GM21447 (cell line): ENCODE measurements around the gene TRIM37.
"Not testable (repeated sequence)": the region's sequence is repeated elsewhere in the genome, so short reads cannot be mapped to it uniquely, and the experiment has no call there.

Experiments used
- ATAC-seq: cut with Tn5 transposase; IDR thresholded peaks from one replicate; pipeline ENCODE4 v1.9.1; 2021; ENCODE audit not compliant: unreplicated experiment

TRIM37 gene

GRCh38 chr17:58956997-58957724 lies 149.5 kb downstream of the TRIM37 start:
- ATAC-seq: no peak

GRCh38 chr17:58954358-58954757 lies 152.3 kb downstream of the TRIM37 start:
- not testable (repeated sequence) for ATAC-seq

DNA sequence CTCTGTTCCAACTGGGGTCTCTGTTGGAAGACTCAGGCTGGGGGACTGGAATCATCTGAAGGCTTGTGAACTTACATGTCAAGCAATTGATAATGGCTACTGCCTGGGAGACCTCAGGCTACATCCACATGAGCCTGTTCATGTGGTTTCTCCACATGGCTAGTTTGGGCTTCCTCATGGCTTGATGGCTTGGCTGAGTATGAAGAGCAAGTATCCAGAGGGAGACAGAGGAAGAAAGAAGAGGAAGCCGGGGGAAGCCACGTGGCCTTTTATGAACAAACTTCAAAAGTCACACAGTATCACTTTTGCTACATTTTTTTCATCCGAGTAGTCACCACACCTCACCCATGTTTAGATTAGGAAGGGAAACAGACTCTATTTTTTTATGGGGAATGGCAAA lies 158.9 kb downstream of the TRIM37 start:
- no peak for ATAC-seq

GRCh38 chr17:58947411-58947810 lies 159.3 kb downstream of the TRIM37 start:
- no peak for ATAC-seq

- no peak for ATAC-seq
These were observed 162.5 kb downstream of the TRIM37 start for GRCh38 chr17:58944166-58944565.

- ATAC-seq: no peak
These were observed 170.4 kb downstream of the TRIM37 start for GRCh38 chr17:58936295-58936694.

DNA sequence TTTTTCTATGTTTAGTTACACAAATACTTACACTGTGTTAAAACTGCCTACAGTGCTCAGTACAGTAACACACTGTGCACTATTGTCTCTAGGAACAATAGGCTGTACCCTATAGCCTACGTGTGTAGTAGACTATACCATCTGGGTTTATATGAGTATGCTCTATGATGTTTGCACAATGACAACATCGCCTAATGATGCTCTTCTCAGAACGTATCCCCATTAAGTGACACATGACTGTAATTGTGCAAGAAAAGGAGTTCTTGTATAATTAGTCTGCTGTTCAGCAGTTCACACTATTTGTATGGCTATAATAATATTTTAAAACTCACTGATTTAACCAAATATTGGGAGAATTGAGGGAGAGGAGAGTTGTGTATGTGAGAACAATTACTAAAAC lies 173.7 kb downstream of the TRIM37 start:
- no peak for ATAC-seq
